Liver (tissue), 3 donors: ENCODE data around the gene DISC1.
"Not testable (repeated sequence)": the region's sequence is repeated elsewhere in the genome, so short reads cannot be mapped to it uniquely, and the experiment has no call there.

ENCODE experiments used
- GABPA ChIP-seq, 2 donors: IDR thresholded peaks in 1 of 2; conservative IDR thresholded peaks in 1 of 2; 2 replicates each; pipeline ENCODE4 v1.6.1; 2016; ENCODE audit warnings: antibody characterized with exemption in 2 of 2, mild to moderate bottlenecking in 1 of 2, moderate library complexity in 1 of 2
- JUND ChIP-seq, 2 donors: IDR thresholded peaks; 2 replicates each; pipeline ENCODE4 v1.6.1; 2016; ENCODE audit warnings: antibody characterized with exemption in 2 of 2
- MAX ChIP-seq: IDR thresholded peaks from 2 replicates; pipeline ENCODE4 v1.6.1; 2016; ENCODE audit warnings: antibody characterized with exemption
- RAD21 ChIP-seq, 2 donors: IDR thresholded peaks; 2 replicates each; pipeline ENCODE4 v1.6.1; 2016; ENCODE audit warnings: antibody characterized with exemption in 2 of 2, mild to moderate bottlenecking in 2 of 2
- REST ChIP-seq: IDR thresholded peaks from 2 replicates; pipeline ENCODE4 v1.6.1; 2016; ENCODE audit warnings: antibody characterized with exemption, mild to moderate bottlenecking
- RXRA ChIP-seq, 2 donors: IDR thresholded peaks; 2 replicates each; pipeline ENCODE4 v1.6.1; 2017 to 2018; ENCODE audit warnings: antibody characterized with exemption in 2 of 2, mild to moderate bottlenecking in 1 of 2
- TAF1 ChIP-seq: conservative IDR thresholded peaks from 2 replicates; pipeline ENCODE4 v1.6.1; 2016; ENCODE audit warnings: antibody characterized with exemption, mild to moderate bottlenecking
- YY1 ChIP-seq: IDR thresholded peaks from 2 replicates; pipeline ENCODE4 v1.6.1; 2016; ENCODE audit warnings: antibody characterized with exemption, mild to moderate bottlenecking
- TF ChIP-seq, protein P1 (sequence below): fragments of 150-350 bp; IDR thresholded peaks from 2 replicates; pipeline ENCODE4 v1.5.1; 2017; ENCODE audit warnings: improper control_type of control experiment, low read depth, low read length; ENCODE audit not compliant: missing input control
- TF ChIP-seq, protein P2 (sequence below): IDR thresholded peaks from 2 replicates; pipeline ENCODE4 v1.6.1; 2016; ENCODE audit warnings: antibody characterized with exemption
- donor health status: healthy.
- donor health status: healthy.

DNA sequence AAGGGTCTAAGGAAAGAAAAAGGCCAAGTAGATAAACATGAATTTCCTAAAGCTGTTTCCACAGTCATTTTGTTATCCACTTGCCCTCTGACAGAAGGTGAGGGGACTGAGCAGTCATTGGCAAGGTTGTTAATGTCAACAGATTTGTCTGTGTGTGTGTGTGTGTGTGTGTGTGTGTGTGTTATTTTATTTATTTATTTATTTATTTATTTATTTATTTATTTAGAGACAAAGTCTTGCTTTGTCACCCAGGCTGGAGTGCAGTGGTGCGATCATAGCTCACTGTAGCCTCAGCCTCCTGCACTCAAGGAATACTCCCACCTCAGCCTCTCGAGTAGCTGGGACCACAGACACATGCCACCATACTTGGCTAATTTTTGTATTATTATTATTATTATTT lies 158.5 kb downstream of the DISC1 start:
- TF ChIP-seq, protein P1, sequence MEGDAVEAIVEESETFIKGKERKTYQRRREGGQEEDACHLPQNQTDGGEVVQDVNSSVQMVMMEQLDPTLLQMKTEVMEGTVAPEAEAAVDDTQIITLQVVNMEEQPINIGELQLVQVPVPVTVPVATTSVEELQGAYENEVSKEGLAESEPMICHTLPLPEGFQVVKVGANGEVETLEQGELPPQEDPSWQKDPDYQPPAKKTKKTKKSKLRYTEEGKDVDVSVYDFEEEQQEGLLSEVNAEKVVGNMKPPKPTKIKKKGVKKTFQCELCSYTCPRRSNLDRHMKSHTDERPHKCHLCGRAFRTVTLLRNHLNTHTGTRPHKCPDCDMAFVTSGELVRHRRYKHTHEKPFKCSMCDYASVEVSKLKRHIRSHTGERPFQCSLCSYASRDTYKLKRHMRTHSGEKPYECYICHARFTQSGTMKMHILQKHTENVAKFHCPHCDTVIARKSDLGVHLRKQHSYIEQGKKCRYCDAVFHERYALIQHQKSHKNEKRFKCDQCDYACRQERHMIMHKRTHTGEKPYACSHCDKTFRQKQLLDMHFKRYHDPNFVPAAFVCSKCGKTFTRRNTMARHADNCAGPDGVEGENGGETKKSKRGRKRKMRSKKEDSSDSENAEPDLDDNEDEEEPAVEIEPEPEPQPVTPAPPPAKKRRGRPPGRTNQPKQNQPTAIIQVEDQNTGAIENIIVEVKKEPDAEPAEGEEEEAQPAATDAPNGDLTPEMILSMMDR, result not testable (repeated sequence)
- not testable (repeated sequence) for TF ChIP-seq JUND (IDR thresholded peaks at IDR 0.05); REST; GABPA (IDR thresholded peaks at IDR 0.05 in 1 of 2, conservative IDR thresholded peaks at IDR 0.05 in 1 of 2); MAX; YY1; RAD21 (IDR thresholded peaks at IDR 0.05); RXRA (IDR thresholded peaks at IDR 0.05); TAF1
- TF ChIP-seq, protein P2, sequence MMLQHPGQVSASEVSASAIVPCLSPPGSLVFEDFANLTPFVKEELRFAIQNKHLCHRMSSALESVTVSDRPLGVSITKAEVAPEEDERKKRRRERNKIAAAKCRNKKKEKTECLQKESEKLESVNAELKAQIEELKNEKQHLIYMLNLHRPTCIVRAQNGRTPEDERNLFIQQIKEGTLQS, result not testable (repeated sequence)
